ENCODE results near the gene POLA1.

DNA sequence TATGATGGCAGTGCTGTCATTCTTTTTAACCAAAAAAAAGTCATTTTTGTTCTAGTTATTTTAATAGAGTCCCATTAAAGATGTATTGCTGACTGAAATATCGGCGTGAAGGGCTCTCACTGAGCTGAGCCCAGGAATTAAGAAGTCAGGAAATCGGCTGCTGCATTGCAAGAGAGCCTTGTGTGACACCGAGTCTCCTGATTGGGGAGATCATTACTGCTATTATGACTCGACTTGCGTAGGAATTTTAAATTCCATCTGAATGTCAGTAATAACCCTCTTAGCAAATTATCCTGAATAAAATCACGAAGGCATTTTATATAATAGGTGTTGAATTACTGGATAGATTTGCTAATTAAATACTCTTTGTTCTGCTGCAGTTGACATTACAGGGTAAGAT is 111.5 kb downstream of the POLA1 start:
- no peak for TF ChIP-seq CTCF (IDR thresholded peaks at IDR 0.05)
- TF ChIP-seq EZH2 (IDR thresholded peaks at IDR 0.05; ENCODE audit: borderline replicate concordance, insufficient read depth, low read depth, low read length, poor library complexity, severe bottlenecking), result no peak

All from B cell (primary cell).